Prostate gland (tissue), 2 donors: ENCODE data around the gene KANSL1. TPM values are rescaled to one million over a fixed set of nuclear protein-coding genes. Genes with fewer than 3 reads are reported as not detected.

Experiments used
- DNase-seq: peaks from one replicate; pipeline ENCODE4 v3.0.0-alpha.2; 2019; ENCODE audit warnings: low spot score
- H3K27ac ChIP-seq, 2 donors: fragments of 200-600 bp; sonication (generic); 2 replicates each; pipeline ENCODE4 v1.5.1; 2017 to 2019
- H3K27me3 ChIP-seq: fragments of 200-600 bp; sonication (generic); replicated peaks from 2 replicates; pipeline ENCODE4 v1.5.1; 2019; ENCODE audit not compliant: insufficient read depth
- H3K36me3 ChIP-seq, 2 donors: fragments of 200-600 bp; sonication (generic); 1 replicate in 1 of 2; 2 replicates in 1 of 2; pipeline versions ENCODE4 v1.5.1 to v1.8.1; 2017 to 2019
- H3K4me1 ChIP-seq: fragments of 200-600 bp; sonication (generic); replicated peaks from 2 replicates; pipeline ENCODE4 v1.5.1; 2019
- H3K4me3 ChIP-seq, 2 donors: fragments of 200-600 bp; sonication (generic); 2 replicates each; pipeline ENCODE4 v1.5.1; 2017 to 2019
- H3K9me3 ChIP-seq: fragments of 200-600 bp; sonication (generic); 2 replicates; pipeline ENCODE4 v1.5.1; 2017
- POLR2A ChIP-seq: fragments of 450-650 bp; IDR thresholded peaks from one replicate; pipeline ENCODE4 v1.6.1; 2016; ENCODE audit warnings: antibody characterized with exemption, mild to moderate bottlenecking
- POLR2AphosphoS5 ChIP-seq: sonication (generic); formaldehyde crosslinking; IDR thresholded peaks from one replicate; pipeline ENCODE4 v1.6.1; 2017; ENCODE audit warnings: antibody characterized with exemption
- WGBS: methylation state at CpG from one replicate; pipeline ENCODE4 v1.1.5; 2018; 5-methylcytosine and 5-hydroxymethylcytosine counted together
- intact Hi-C: fragments of 100-400 bp; cut with DNase I; formaldehyde crosslinking; loops from one replicate; pipeline ENCODE4 v1.14.2; 2022
- total RNA-seq, 2 donors: library from RNA; depleted of rRNA; stranded (reverse); fragments of >200 nt; gene quantifications; one replicate each; pipeline ENCODE4 v1.1.0, GENCODE V29; 2016
- TF ChIP-seq, protein P1 (sequence below), 4 experiments: fragments of 200-600 bp in 2 of 4; fragments of 450-650 bp in 2 of 4; sonication (generic) in 2 of 4; IDR thresholded peaks; 1 replicate in 3 of 4; 2 replicates in 1 of 4; pipeline ENCODE4 v1.5.1; 2016 to 2019; ENCODE audit warnings: antibody characterized with exemption in 4 of 4, mild to moderate bottlenecking in 2 of 4, moderate library complexity in 2 of 4

The KANSL1 gene
- total RNA-seq, 2 donors from 2014 or later: 60.4 to 109 TPM

DNA sequence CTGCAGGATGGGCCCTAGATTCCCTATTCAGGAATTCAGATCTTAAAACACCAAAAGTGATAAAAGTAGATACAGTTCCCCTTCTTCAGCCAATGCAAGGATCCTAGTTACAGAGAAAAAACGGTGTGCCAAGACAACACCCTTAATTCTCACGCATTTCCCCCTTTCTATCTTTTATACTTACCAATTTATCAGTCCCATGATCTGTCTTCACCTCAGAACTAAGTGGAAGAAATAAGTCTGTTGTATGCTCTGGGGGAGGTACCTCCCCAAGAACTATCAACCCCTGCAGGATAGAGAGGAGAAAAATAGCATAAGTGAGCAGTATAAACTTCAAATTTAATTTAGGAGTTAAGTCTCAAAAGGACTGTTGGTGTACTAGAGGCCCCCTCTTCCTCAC lies 111.0 kb downstream of the KANSL1 start:
- 44% methylated on average over 2 of the region's 2 CpGs for WGBS
- DNase-seq: no peak
- no peak overlapping the region for H3K4me3 ChIP-seq
- H3K4me1 ChIP-seq: no peaks in the 10 kb centered on the region
- H3K27ac ChIP-seq: no peak overlapping the region
- no peaks in the 10 kb centered on the region for H3K36me3 ChIP-seq
- intact Hi-C loops: no loop called here
- H3K9me3 ChIP-seq: no peaks in the 10 kb centered on the region
- no peaks in the 10 kb centered on the region for H3K27me3 ChIP-seq
- no peak for TF ChIP-seq POLR2AphosphoS5
- TF ChIP-seq POLR2A: no peak
- TF ChIP-seq, protein P1, sequence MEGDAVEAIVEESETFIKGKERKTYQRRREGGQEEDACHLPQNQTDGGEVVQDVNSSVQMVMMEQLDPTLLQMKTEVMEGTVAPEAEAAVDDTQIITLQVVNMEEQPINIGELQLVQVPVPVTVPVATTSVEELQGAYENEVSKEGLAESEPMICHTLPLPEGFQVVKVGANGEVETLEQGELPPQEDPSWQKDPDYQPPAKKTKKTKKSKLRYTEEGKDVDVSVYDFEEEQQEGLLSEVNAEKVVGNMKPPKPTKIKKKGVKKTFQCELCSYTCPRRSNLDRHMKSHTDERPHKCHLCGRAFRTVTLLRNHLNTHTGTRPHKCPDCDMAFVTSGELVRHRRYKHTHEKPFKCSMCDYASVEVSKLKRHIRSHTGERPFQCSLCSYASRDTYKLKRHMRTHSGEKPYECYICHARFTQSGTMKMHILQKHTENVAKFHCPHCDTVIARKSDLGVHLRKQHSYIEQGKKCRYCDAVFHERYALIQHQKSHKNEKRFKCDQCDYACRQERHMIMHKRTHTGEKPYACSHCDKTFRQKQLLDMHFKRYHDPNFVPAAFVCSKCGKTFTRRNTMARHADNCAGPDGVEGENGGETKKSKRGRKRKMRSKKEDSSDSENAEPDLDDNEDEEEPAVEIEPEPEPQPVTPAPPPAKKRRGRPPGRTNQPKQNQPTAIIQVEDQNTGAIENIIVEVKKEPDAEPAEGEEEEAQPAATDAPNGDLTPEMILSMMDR (IDR thresholded peaks at IDR 0.05): no peak

DNA sequence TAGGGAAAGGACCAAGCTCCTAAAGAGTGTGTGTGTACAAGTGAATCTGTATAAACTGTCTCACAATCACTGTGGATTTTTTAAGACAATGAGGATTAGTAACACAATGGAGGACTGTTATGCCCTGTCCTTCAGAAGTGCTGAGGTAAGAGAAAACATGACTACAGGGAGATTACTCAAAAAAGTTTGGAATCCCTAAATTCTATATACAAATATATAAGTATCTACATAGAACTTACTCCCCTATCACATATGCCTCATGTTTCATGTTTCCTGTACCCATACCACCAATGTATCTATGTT lies 112.3 kb downstream of the KANSL1 start:
- H3K4me1 ChIP-seq: no peaks in the 10 kb centered on the region
- H3K4me3 ChIP-seq: no peak overlapping the region
- TF ChIP-seq POLR2AphosphoS5 (no peak), POLR2A (no peak)
- TF ChIP-seq, protein P1 (IDR thresholded peaks at IDR 0.05): no peak
- no peaks in the 10 kb centered on the region for H3K36me3 ChIP-seq
- intact Hi-C loops: no loop called here
- no peaks in the 10 kb centered on the region for H3K9me3 ChIP-seq
- H3K27me3 ChIP-seq: no peaks in the 10 kb centered on the region
- no peak for DNase-seq
- H3K27ac ChIP-seq: no peak overlapping the region

DNA sequence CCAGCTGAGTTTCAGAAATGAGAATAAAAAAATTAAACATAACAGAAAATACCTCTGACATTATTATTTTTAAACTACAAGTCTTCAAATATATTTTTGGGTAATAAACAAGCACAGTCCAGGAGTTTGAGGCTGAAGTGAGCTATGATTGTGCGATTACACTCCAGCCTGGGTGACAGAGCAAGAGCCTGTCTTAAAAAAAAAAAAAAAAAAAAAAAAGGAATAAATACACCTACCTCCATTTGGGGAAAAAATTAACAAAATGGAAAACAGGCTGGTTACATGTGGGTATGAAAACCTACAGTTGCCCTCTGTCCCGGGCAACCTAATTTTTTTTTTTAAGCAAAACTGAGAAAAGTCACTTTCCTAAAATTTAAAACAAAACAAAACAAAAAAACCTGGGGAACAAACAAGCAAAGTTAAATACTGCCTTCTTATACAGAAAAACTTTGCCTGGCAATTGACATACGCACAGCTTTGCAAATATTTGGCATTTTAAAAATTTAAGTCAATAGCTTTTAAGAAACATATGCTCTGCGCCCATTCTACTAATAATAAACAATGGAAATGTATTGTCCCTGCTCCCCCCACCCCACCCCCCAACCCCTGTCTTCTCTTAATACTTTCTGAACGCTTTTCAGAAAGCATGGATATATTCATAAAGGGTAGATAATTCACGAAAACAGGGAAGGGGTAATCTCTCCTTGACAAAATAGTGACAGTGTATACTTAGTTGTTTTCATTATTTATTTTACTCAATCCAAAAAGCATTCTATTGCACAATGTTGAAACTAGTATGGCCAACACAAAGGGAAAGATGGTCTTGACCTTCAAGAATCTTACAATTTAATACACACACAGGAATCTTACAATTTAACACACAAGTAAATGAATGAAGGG lies 112.9 kb downstream of the KANSL1 start:
- H3K36me3 ChIP-seq: no peaks in the 10 kb centered on the region
- intact Hi-C loops: no loop called here
- no peak overlapping the region for H3K27ac ChIP-seq
- H3K27me3 ChIP-seq: no peaks in the 10 kb centered on the region
- 94% methylated on average over 6 of the region's 6 CpGs for WGBS
- H3K4me1 ChIP-seq: no peaks in the 10 kb centered on the region
- H3K4me3 ChIP-seq: no peak overlapping the region
- TF ChIP-seq POLR2A: no peak
- TF ChIP-seq POLR2AphosphoS5: no peak
- TF ChIP-seq, protein P1 (IDR thresholded peaks at IDR 0.05): no peak
- H3K9me3 ChIP-seq: no peaks in the 10 kb centered on the region
- DNase-seq: no peak

DNA sequence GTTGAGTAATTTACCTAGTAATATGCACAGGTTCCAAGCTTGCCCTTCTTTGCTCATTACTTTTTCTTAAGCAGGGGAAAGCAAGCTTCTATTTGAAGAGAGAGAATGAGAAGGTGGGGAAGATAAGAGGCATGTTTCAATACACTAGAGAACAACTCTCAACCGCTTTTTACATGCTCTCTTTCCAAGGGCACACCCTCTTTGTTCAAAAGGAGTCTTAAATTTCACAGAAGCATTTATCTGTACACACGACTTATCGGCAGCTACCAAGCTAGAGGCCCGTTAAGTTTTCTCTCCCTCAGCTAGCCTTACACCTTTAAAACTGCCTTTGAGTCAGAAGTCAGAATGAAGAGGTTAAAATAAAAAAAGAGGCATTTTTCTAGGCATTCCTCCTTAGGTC lies 114.6 kb downstream of the KANSL1 start:
- H3K36me3 ChIP-seq: no peaks in the 10 kb centered on the region
- no peak overlapping the region for H3K27ac ChIP-seq
- H3K4me3 ChIP-seq: no peak overlapping the region
- no peaks in the 10 kb centered on the region for H3K27me3 ChIP-seq
- 32% methylated on average over 4 of the region's 4 CpGs for WGBS
- H3K4me1 ChIP-seq: no peaks in the 10 kb centered on the region
- DNase-seq: no peak
- no peak for TF ChIP-seq POLR2AphosphoS5
- no peak for TF ChIP-seq POLR2A
- TF ChIP-seq, protein P1 (IDR thresholded peaks at IDR 0.05): no peak
- no peaks in the 10 kb centered on the region for H3K9me3 ChIP-seq
- intact Hi-C loops: no loop called here

DNA sequence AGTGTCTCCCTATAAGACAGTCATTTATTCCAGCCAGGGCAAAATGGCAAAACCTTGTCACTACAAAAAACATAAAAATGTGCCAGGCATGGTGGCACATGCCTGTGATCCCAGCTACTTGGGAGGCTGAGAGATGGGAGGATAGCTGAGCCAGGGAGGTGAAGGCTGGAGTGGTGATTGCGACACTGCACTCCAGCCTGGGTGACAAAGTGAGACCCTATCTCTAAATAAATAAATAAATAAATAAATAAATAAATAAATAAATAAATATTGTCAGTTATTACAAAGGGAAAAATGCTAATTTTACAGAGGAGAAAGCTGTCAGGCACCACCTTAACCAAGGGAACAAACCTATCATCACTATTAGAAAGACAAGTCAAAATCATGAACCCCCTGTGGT lies 118.7 kb downstream of the KANSL1 start:
- WGBS: 85% methylated on average over 1 of the region's 1 CpG
- Histone ChIP-seq H3K36me3 (no peaks in the 10 kb centered on the region), H3K4me1 (no peaks in the 10 kb centered on the region), H3K9me3 (no peaks in the 10 kb centered on the region), H3K27ac (no peak overlapping the region), H3K4me3 (no peak overlapping the region), H3K27me3 (no peaks in the 10 kb centered on the region)
- DNase-seq: no peak
- intact Hi-C loops: no loop called here
- TF ChIP-seq, protein P1 (IDR thresholded peaks at IDR 0.05): no peak
- TF ChIP-seq POLR2A (no peak), POLR2AphosphoS5 (no peak)
